Esophagus muscularis mucosa (tissue), 4 donors: ENCODE measurements around the gene CFAP157. TPM values are rescaled to one million over a fixed set of nuclear protein-coding genes. Genes with fewer than 3 reads are reported as not detected.

ENCODE experiments used
- DNase-seq: peaks from one replicate; pipeline ENCODE4 v3.0.0-alpha.2; 2017; ENCODE audit errors: extremely low spot score
- H3K27ac ChIP-seq, 4 donors: fragments of 200-600 bp; sonication (generic); replicated peaks in 1 of 4; 1 replicate in 3 of 4; 2 replicates in 1 of 4; pipeline ENCODE4 v1.5.1; 2016 to 2019; ENCODE audit warnings: mild to moderate bottlenecking in 1 of 4
- H3K27me3 ChIP-seq, 4 donors: fragments of 200-600 bp; sonication (generic); one replicate each; pipeline versions ENCODE4 v1.5.1 to v1.6.0; 2016 to 2019
- H3K36me3 ChIP-seq, 4 donors: fragments of 200-600 bp; sonication (generic); one replicate each; pipeline ENCODE4 v1.5.1; 2016 to 2019
- H3K4me1 ChIP-seq, 4 donors: fragments of 200-600 bp; sonication (generic); one replicate each; pipeline ENCODE4 v1.5.1; 2016 to 2019
- H3K4me3 ChIP-seq, 4 donors: fragments of 200-600 bp; sonication (generic); 1 replicate in 2 of 4; 2 replicates in 2 of 4; pipeline ENCODE4 v1.5.1; 2016 to 2019; ENCODE audit warnings: mild to moderate bottlenecking in 4 of 4, moderate library complexity in 1 of 4
- H3K9me3 ChIP-seq, 4 donors: fragments of 200-600 bp; sonication (generic); 1 replicate in 3 of 4; 2 replicates in 1 of 4; pipeline ENCODE4 v1.5.1; 2016 to 2019
- EP300 ChIP-seq: sonication (generic); formaldehyde crosslinking; IDR thresholded peaks from one replicate; pipeline ENCODE4 v1.6.1; 2017; ENCODE audit warnings: antibody characterized with exemption
- POLR2A ChIP-seq: fragments of 450-650 bp; IDR thresholded peaks from one replicate; pipeline ENCODE4 v1.6.1; 2017; ENCODE audit warnings: antibody characterized with exemption, moderate library complexity, mild to moderate bottlenecking, low read depth
- POLR2AphosphoS5 ChIP-seq, 2 donors: sonication (generic); formaldehyde crosslinking; IDR thresholded peaks; one replicate each; pipeline ENCODE4 v1.6.1; 2017; ENCODE audit warnings: antibody characterized with exemption in 2 of 2
- WGBS: methylation state at CpG from one replicate; pipeline ENCODE4 v1.1.5; 2018; 5-methylcytosine and 5-hydroxymethylcytosine counted together
- intact Hi-C: fragments of 100-400 bp; cut with DNase I; formaldehyde crosslinking; loops from one replicate; pipeline ENCODE4 v1.15.1; 2023
- total RNA-seq, 4 donors: library from RNA; depleted of rRNA; stranded (reverse); fragments of >200 nt; gene quantifications; one replicate each; pipeline versions ENCODE4 v1.1.0 to v1.2.1, GENCODE V29; 2016
- TF ChIP-seq, protein P1 (sequence below), 3 experiments: fragments of 200-600 bp in 2 of 3; fragments of 450-650 bp in 1 of 3; sonication (generic) in 2 of 3; IDR thresholded peaks; one replicate each; pipeline ENCODE4 v1.5.1; 2017 to 2019; ENCODE audit warnings: antibody characterized with exemption in 3 of 3, mild to moderate bottlenecking in 2 of 3, moderate library complexity in 1 of 3

Gene CFAP157
- total RNA-seq, 4 donors from 2014 or later: 0.26 to 0.42 TPM; not detected in 2

GRCh38 chr9:127682351-127683136 is 24.2 kb upstream of the CFAP157 start:
- no peaks in the 10 kb centered on the region for H3K27me3 ChIP-seq
- intact Hi-C loops: no loop called here
- WGBS: 92% methylated on average over 17 of the region's 23 CpGs
- TF ChIP-seq POLR2A (no peak), POLR2AphosphoS5 (IDR thresholded peaks at IDR 0.05) (no peak), EP300 (no peak)
- TF ChIP-seq, protein P1, sequence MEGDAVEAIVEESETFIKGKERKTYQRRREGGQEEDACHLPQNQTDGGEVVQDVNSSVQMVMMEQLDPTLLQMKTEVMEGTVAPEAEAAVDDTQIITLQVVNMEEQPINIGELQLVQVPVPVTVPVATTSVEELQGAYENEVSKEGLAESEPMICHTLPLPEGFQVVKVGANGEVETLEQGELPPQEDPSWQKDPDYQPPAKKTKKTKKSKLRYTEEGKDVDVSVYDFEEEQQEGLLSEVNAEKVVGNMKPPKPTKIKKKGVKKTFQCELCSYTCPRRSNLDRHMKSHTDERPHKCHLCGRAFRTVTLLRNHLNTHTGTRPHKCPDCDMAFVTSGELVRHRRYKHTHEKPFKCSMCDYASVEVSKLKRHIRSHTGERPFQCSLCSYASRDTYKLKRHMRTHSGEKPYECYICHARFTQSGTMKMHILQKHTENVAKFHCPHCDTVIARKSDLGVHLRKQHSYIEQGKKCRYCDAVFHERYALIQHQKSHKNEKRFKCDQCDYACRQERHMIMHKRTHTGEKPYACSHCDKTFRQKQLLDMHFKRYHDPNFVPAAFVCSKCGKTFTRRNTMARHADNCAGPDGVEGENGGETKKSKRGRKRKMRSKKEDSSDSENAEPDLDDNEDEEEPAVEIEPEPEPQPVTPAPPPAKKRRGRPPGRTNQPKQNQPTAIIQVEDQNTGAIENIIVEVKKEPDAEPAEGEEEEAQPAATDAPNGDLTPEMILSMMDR (IDR thresholded peaks at IDR 0.05): no peak
- H3K4me3 ChIP-seq: no peak overlapping the region
- no peak overlapping the region for H3K27ac ChIP-seq
- H3K4me1 ChIP-seq: no peaks in the 10 kb centered on the region
- peaks cover 59 to 97% (median 86%) of the 10 kb centered on the region in 4 donors for H3K36me3 ChIP-seq
- no peaks in the 10 kb centered on the region for H3K9me3 ChIP-seq
- no peak for DNase-seq

DNA sequence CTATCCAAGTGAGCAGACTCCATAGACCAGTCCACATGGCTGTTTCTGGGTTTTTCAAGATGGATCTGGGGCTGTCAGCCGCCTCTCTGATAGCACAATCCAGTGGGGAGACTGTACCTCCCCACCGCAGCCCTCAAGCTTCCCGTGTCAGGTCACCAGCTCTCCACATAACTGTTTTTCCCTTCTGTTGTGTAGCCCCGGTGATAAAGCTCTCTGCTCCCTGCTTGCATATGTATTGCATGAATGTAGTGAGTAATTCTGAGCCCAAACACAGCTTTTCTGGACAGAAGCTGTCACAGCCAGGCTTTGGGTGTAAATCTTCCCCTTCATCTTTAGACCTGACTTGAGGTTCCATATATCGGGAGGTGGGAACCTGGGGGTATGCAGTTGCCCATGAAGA is 23.1 kb upstream of the CFAP157 start:
- TF ChIP-seq, protein P1 (IDR thresholded peaks at IDR 0.05): no peak
- TF ChIP-seq POLR2AphosphoS5 (IDR thresholded peaks at IDR 0.05): no peak
- no peak for TF ChIP-seq POLR2A
- TF ChIP-seq EP300: no peak
- intact Hi-C loops: no loop called here

GRCh38 chr9:127684576-127684975 is 22.2 kb upstream of the CFAP157 start:
- Histone ChIP-seq H3K27ac (no peak overlapping the region), H3K4me3 (no peak overlapping the region), H3K36me3 (peaks cover 48 to 100% (median 84%) of the 10 kb centered on the region in 4 donors), H3K4me1 (no peaks in the 10 kb centered on the region), H3K9me3 (no peaks in the 10 kb centered on the region), H3K27me3 (no peaks in the 10 kb centered on the region)
- WGBS: 95% methylated on average over 4 of the region's 4 CpGs
- no peak for TF ChIP-seq POLR2AphosphoS5 (IDR thresholded peaks at IDR 0.05)
- TF ChIP-seq, protein P1 (IDR thresholded peaks at IDR 0.05): no peak
- TF ChIP-seq POLR2A: no peak
- no peak for TF ChIP-seq EP300
- intact Hi-C loops: no loop called here
- DNase-seq: no peak

More for the DNA sequence above, 23.1 kb upstream of the CFAP157 start:
- H3K27ac ChIP-seq: no peak overlapping the region
- WGBS: 93% methylated on average over 5 of the region's 5 CpGs
- H3K27me3 ChIP-seq: no peaks in the 10 kb centered on the region
- H3K9me3 ChIP-seq: no peaks in the 10 kb centered on the region
- H3K36me3 ChIP-seq: peaks cover 52 to 100% (median 86%) of the 10 kb centered on the region in 4 donors
- no peak overlapping the region for H3K4me3 ChIP-seq
- no peak for DNase-seq
- no peaks in the 10 kb centered on the region for H3K4me1 ChIP-seq

DNA sequence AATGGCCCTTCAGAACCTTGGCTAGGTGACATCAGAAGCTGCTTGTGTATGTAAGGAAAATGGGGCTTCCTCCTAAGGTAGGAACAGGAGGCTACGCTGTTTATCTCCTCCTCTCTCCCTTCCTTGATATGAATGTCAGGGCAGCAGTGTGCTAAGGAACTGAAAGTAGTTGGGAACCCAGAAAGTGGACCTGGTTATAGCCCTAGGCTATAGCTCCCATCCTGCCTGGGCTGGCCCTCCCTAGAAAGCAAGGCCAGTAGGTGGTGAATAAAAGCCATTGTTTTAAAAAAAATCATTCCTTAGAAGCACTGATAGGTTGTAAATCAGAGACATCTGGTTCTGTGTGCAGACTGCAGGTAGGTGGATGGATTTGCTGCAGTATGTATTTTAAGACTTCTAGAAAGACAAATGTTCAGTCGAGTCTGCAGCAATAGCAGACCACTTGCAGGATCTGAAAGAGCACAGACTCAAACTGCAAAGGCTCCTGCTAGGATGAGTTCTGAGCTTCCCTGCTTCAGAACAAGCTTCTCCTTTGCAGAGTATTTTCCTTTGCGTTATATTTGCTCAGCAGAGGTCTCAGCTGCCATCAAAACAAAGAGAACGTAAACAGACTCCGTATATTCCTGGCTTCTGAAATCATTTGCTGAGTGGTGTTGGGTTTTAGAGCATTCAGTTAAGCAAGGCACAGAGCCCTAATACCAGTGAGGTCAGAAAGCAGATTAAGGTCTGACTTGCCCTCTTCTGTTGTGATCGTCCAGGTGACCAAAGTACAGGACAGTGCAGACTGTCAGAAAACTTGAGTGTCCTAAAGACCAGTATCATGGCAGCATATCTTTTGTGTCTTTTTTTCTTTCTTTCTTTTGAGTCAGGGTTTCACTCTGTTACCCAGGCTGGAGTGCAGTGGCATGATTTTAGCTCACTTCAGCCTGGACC is 20.1 kb upstream of the CFAP157 start:
- DNase-seq: no peak
- Histone ChIP-seq H3K4me3 (no peak overlapping the region), H3K36me3 (peaks cover 42 to 100% (median 83%) of the 10 kb centered on the region in 4 donors), H3K27me3 (no peaks in the 10 kb centered on the region), H3K4me1 (no peaks in the 10 kb centered on the region), H3K27ac (no peak overlapping the region), H3K9me3 (no peaks in the 10 kb centered on the region)
- 80% methylated on average over 6 of the region's 6 CpGs for WGBS
- intact Hi-C loops: no loop called here
- TF ChIP-seq, protein P1 (IDR thresholded peaks at IDR 0.05): no peak
- TF ChIP-seq POLR2AphosphoS5 (IDR thresholded peaks at IDR 0.05): no peak
- no peak for TF ChIP-seq EP300
- no peak for TF ChIP-seq POLR2A
